NB4 (cell line): ENCODE measurements around the gene ASAP2.

Source experiments
- MAX ChIP-seq: IDR thresholded peaks from 2 replicates; pipeline ENCODE4 v1.6.1; 2011; ENCODE audit warnings: low read depth, low read length
- MYC ChIP-seq: IDR thresholded peaks from 2 replicates; pipeline ENCODE4 v1.6.1; 2011; ENCODE audit warnings: low read depth, low read length
- POLR2A ChIP-seq: IDR thresholded peaks from 2 replicates; pipeline ENCODE4 v1.6.1; 2011; ENCODE audit warnings: mild to moderate bottlenecking; ENCODE audit not compliant: insufficient read length; ENCODE audit errors: extremely low read depth
- TF ChIP-seq, protein P1 (sequence below): IDR thresholded peaks from one replicate; pipeline ENCODE4 v1.5.1; 2012; ENCODE audit warnings: low read depth, low read length

- TF ChIP-seq POLR2A (no peak), MYC (no peak), MAX (no peak)
- TF ChIP-seq, protein P1, sequence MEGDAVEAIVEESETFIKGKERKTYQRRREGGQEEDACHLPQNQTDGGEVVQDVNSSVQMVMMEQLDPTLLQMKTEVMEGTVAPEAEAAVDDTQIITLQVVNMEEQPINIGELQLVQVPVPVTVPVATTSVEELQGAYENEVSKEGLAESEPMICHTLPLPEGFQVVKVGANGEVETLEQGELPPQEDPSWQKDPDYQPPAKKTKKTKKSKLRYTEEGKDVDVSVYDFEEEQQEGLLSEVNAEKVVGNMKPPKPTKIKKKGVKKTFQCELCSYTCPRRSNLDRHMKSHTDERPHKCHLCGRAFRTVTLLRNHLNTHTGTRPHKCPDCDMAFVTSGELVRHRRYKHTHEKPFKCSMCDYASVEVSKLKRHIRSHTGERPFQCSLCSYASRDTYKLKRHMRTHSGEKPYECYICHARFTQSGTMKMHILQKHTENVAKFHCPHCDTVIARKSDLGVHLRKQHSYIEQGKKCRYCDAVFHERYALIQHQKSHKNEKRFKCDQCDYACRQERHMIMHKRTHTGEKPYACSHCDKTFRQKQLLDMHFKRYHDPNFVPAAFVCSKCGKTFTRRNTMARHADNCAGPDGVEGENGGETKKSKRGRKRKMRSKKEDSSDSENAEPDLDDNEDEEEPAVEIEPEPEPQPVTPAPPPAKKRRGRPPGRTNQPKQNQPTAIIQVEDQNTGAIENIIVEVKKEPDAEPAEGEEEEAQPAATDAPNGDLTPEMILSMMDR = no peak
Observed at GRCh38 chr2:9271091-9271490, 64.5 kb downstream of the ASAP2 start.
